Activated CD4-positive, alpha-beta T cell treated with anti-CD3 and anti-CD28 coated beads, Interleukin-2, amount 50 U/mL, for 24 hours (primary cell): ENCODE results near the gene HRH4.

Source experiments
- DNase-seq, 2 donors: peaks; one replicate each; pipeline ENCODE4 v3.0.0-alpha.2; 2020; ENCODE audit warnings: low read depth in 1 of 2, low spot score in 1 of 2

HRH4 gene

DNA sequence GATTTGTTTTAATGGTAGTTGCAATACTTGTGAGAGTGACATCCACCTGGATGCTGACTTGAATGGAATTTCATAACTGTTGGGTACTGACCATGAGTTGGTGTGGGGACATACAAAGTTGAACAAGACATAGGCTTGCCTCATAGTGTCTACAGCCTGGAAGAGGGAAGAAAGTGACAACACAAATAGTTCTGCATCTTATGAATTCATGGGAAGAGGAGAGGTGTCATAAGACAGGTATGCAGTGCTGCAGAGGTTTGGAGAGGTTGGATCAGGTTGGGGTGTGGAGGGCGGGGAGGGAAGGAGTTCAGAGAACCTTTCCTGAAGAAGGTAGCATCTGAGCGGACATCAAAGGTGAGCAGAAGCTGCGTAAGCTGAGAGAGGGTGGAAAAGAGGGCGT is 44.0 kb downstream of the HRH4 start:
- no peak for DNase-seq

DNA sequence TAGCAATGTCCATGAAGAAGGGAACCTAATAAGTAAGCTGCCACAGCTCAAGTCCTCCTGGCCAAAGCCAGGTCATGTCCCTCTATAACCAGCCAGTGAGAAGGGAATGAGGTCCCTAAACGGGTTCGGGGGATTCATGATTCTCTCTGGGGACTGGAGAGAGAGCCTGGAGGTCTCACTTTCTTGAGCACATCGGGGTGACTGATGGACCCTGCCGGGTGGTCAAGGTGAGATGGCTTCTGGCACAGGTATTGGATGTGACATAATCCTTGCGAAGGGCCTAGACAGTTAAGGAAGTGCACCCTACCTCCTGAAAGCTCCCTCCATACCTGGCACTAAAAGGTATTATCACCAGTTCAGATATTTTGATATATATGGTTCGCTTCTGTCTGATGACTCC is 45.7 kb downstream of the HRH4 start:
- no peak for DNase-seq

DNA sequence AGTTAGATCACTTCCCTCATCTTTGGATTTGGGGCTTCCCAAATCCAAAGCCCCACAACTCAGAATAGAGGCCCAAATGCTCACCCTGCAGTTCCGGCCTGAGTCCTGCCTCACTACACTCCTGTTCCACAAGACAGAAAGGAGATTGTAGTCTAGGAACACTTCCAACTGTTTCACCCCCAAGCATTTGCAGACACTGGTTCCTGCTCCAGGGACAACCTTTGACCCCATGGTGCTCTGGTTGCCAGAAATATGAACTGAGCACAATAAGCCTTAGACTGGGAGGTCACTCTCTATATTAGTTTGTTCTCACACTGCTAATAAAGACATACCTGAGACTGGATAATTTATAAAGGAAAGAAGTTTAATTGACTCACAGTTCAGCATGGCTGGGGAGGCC is 49.0 kb downstream of the HRH4 start:
- DNase-seq = no peak

DNA sequence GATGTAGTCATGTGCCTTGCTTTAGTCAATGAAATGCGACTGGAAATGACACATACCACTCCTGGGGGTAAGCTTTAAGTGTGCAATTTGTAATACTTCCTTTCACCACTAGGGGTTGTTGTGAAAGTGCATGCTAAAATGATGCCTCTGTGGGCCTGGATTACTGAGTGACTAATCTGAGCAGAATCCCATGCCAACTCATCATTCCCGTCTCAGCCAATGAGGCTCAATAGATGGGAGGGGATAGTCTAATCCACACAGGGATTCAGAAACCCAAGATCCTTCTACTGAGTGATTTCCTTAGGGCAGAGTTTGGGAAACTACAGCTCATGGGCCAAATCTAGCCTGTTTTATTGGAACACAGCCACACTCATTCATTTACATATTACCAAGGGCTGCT is 54.0 kb downstream of the HRH4 start:
- peak in 1 of 2 donors; percentile 11 for DNase-seq

DNA sequence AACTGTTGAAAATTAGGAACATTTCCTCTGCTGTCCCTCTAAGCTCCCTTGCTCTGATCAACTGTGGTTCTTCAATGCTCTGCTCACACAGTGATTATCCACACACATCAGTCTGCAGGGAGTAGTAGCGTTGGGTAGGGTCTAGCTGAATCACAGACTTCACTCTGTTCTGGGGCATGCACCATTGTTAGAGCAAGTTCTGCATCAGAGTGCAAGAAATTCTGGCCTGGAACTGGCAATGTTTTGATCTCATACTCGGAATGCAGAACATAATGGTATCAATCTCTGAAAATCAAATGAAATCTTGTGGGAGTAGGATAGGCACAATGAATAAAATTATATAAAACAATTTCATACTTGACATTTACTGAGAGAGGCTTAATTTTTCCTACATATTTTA is 55.3 kb downstream of the HRH4 start:
- DNase-seq = no peak

DNA sequence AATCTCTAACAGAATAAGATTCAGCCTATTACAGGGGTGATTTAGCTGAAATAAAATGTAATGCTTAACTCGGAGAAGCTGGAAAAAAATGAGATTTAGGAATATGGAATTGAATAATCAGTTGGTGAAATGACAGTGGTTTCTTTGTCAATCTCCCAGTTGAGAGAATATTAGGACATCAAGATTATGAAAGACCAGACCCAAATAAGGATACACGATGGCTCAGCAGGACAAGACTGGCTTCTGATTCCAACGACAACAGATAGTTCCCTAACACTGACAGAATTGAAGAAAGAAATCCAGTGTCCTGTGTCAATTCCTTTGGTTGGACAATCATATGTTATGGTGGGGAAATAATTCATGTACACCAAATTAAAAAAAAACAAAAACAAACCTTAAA is 55.8 kb downstream of the HRH4 start:
- no peak for DNase-seq

DNA sequence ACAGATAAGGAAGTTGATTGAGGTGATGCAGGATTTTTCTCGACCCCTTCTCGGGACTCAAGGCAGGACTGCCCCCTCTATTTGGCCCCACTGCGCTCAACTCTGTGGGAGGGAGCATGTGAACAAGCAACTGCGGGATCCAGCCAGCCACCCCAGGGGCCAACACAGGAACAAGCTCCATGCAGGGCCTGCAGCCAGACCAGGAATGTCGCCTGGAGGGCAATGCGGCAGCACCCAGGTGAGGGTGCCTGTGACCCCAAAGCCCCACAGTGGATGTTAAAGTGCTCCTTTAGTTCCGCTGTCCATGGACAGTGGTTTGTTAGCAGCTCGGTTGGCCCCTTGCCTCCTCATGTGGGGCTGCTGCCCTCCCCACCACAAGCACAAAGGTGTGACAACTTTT is 57.1 kb downstream of the HRH4 start:
- DNase-seq = no peak

DNA sequence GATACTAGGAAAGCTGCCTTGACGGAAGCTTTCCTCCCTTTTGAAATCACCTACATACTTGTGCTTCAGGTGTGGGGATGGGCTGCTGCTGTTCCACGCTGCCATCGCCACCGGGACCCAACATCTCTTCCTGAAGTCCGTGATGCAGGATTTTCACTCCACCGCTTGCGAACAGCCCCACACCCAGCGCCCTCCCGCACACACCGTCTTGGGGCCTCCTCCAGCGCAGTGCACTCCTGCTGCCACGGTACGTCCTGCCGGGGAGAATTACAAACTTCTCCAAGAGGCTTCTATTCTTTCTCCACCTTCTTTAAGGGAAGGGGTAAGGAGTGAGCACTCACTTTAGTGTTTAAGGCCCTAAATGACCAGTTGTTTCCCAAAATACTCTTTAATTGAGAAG is 58.2 kb downstream of the HRH4 start:
- DNase-seq = no peak
